PC-3 (cell line): ENCODE data around the gene DYDC2. TPM values are rescaled to one million over a fixed set of nuclear protein-coding genes. Genes with fewer than 3 reads are reported as not detected.

ENCODE experiments used
- ATAC-seq: fragments of 200-7000 bp; cut with Tn5 transposase; 2 replicates; pipeline ENCODE4 v1.9.1; 2020; ENCODE audit warnings: mild to moderate bottlenecking, moderate library complexity
- BruUV-seq: library from RNA; stranded (reverse); fragments of 400-500 nt; replicated peaks from 2 replicates; lab custom pipeline; 2021; lab: Mats Ljungman, UMichigan
- CTCF ChIA-PET: fragments of 300-600 bp; sonication (Branson Sonifier 250); formaldehyde crosslinking; loops from one replicate; lab custom pipeline; 2022; ENCODE audit warnings: antibody characterized with exemption; lab: Charles Lee
- POLR2A ChIA-PET: fragments of 300-600 bp; sonication (Branson Sonifier 250); formaldehyde crosslinking; loops from one replicate; lab custom pipeline; 2022; ENCODE audit warnings: antibody characterized with exemption; ENCODE audit not compliant: unreplicated experiment; lab: Charles Lee
- DNase-seq: peaks from one replicate; pipeline ENCODE4 v3.0.0-alpha.2; 2015
- H2AFZ ChIP-seq: fragments of 300-600 bp; sonication (generic); 2 replicates; pipeline ENCODE4 v1.6.0; 2016; ENCODE audit warnings: antibody characterized with exemption, low read length
- H3F3A ChIP-seq: fragments of 300-600 bp; sonication (generic); one replicate; pipeline ENCODE4 v1.6.0; 2017; ENCODE audit warnings: antibody characterized with exemption, low read length, control low read depth, mild to moderate bottlenecking; ENCODE audit not compliant: unreplicated experiment
- H3K27ac ChIP-seq: fragments of 300-600 bp; sonication (generic); 2 replicates; pipeline ENCODE4 v1.5.1; 2016; ENCODE audit warnings: mild to moderate bottlenecking, low read length
- H3K27me3 ChIP-seq: fragments of 300-600 bp; sonication (generic); 2 replicates; pipeline ENCODE4 v1.6.1; 2016; ENCODE audit warnings: low read length, mixed read lengths
- H3K36me3 ChIP-seq: fragments of 300-600 bp; sonication (generic); 2 replicates; pipeline ENCODE4 v1.6.1; 2016; ENCODE audit warnings: low read depth, mixed run types, low read length, mixed read lengths
- H3K4me1 ChIP-seq: fragments of 300-600 bp; sonication (generic); 2 replicates; pipeline ENCODE4 v1.5.1; 2016; ENCODE audit warnings: low read length; ENCODE audit not compliant: insufficient read depth
- H3K4me2 ChIP-seq: fragments of 300-600 bp; sonication (generic); 2 replicates; pipeline ENCODE4 v1.6.0; 2016; ENCODE audit warnings: low read length
- H3K4me3 ChIP-seq: fragments of 300-600 bp; sonication (generic); 2 replicates; pipeline ENCODE4 v1.5.1; 2016; ENCODE audit warnings: mild to moderate bottlenecking, low read length, mixed read lengths
- H3K79me2 ChIP-seq: fragments of 300-600 bp; sonication (generic); 2 replicates; pipeline ENCODE4 v1.6.1; 2017; ENCODE audit warnings: low read length, mixed read lengths
- H3K9ac ChIP-seq: fragments of 300-600 bp; sonication (generic); 2 replicates; pipeline ENCODE4 v1.6.0; 2016; ENCODE audit warnings: mild to moderate bottlenecking, low read length
- H3K9me2 ChIP-seq: fragments of 300-600 bp; sonication (generic); replicated peaks from 2 replicates; pipeline ENCODE4 v1.6.1; 2016; ENCODE audit warnings: mixed run types, low read length, mixed read lengths
- H3K9me3 ChIP-seq: fragments of 300-600 bp; sonication (generic); 2 replicates; pipeline ENCODE4 v1.6.1; 2016; ENCODE audit warnings: low read length, mixed read lengths
- H4K20me1 ChIP-seq: fragments of 300-600 bp; sonication (generic); 2 replicates; pipeline ENCODE4 v1.6.1; 2016; ENCODE audit warnings: low read length, mixed read lengths
- EZH2 ChIP-seq: fragments of 300-600 bp; sonication (generic); IDR thresholded peaks from one replicate; pipeline ENCODE4 v1.6.1; 2017; ENCODE audit warnings: antibody characterized with exemption, mild to moderate bottlenecking, low read length; ENCODE audit not compliant: unreplicated experiment
- EZH2phosphoT487 ChIP-seq: fragments of 300-600 bp; sonication (generic); IDR thresholded peaks from 2 replicates; pipeline ENCODE4 v1.6.1; 2018; ENCODE audit warnings: mild to moderate bottlenecking, antibody characterized with exemption, low read length, borderline replicate concordance
- intact Hi-C: fragments of 100-400 bp; cut with micrococcal nuclease; formaldehyde crosslinking; loops from 2 replicates; pipeline ENCODE4 v1.9.0; 2023
- total RNA-seq: library from RNA; depleted of rRNA; stranded (reverse); fragments of >200 nt; gene quantifications from 2 replicates; pipeline ENCODE4 v1.2.3, GENCODE V29; 2014
- TF ChIP-seq, protein P1 (sequence below): fragments of 300-600 bp; sonication (generic); conservative IDR thresholded peaks from 2 replicates; pipeline ENCODE4 v1.5.1; 2017; ENCODE audit warnings: antibody characterized with exemption, low read depth, mild to moderate bottlenecking, low read length

DYDC2 gene
- total RNA-seq, 1 experiment from 2014 or later, result not detected

DNA sequence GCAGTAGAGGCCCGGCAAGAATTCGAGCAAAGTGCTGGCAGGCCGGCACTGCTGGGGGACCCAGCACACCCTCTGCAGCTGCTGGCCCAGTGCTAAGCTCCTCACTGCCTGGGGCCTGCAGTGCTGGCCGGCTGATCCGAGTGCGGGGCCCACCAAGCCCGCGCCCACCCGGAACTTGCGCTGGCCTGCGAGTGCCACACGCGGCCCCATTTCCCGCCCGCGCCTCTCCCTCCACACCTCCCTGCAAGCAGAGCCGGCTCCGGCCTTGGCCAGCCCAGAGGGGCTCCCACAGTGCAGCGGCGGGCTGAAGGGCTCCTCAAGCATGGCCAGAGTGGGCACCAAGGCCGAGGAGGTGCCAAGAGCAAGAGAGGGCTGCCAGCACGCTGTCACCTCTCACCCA is 3.1 kb downstream of the DYDC2 start:
- Histone ChIP-seq H2AFZ (no peak overlapping the region), H3K4me2 (no peak overlapping the region), H3K4me1 (no peaks in the 10 kb centered on the region), H3K27ac (no peak overlapping the region), H3K36me3 (no peaks in the 10 kb centered on the region), H3K9me2 (no peaks in the 10 kb centered on the region), H3F3A (no peaks in the 10 kb centered on the region), H4K20me1 (no peaks in the 10 kb centered on the region), H3K9ac (no peak overlapping the region), H3K4me3 (no peak overlapping the region), H3K79me2 (no peaks in the 10 kb centered on the region), H3K9me3 (no peaks in the 10 kb centered on the region), H3K27me3 (no peaks in the 10 kb centered on the region)
- POLR2A ChIA-PET, result no interaction called here
- ATAC-seq (no peak), DNase-seq (no peak)
- BruUV-seq, result no TSS peak
- intact Hi-C loops, result no loop called here
- TF ChIP-seq, protein P1, sequence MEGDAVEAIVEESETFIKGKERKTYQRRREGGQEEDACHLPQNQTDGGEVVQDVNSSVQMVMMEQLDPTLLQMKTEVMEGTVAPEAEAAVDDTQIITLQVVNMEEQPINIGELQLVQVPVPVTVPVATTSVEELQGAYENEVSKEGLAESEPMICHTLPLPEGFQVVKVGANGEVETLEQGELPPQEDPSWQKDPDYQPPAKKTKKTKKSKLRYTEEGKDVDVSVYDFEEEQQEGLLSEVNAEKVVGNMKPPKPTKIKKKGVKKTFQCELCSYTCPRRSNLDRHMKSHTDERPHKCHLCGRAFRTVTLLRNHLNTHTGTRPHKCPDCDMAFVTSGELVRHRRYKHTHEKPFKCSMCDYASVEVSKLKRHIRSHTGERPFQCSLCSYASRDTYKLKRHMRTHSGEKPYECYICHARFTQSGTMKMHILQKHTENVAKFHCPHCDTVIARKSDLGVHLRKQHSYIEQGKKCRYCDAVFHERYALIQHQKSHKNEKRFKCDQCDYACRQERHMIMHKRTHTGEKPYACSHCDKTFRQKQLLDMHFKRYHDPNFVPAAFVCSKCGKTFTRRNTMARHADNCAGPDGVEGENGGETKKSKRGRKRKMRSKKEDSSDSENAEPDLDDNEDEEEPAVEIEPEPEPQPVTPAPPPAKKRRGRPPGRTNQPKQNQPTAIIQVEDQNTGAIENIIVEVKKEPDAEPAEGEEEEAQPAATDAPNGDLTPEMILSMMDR, result no peak
- TF ChIP-seq EZH2phosphoT487, result no peak
- no peak for TF ChIP-seq EZH2
- CTCF ChIA-PET, result no interaction called here

DNA sequence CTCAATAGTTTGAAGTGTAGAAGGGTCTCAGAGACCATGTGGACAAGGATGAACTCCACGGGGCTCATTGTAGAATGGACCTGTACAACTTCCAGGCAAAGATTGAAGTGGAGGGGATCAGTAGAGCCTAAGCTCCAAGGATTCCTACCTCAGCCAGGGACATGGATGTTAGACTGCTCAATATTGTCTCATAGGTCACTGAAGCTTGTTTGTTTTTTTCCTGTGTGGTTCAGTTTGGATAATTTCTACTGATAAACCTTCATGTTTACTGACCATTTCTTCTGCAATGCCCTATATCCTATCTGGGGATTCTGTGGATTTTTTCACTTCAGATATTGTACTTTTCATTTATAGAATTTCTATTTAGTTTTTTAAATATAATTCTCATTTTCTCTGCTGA is 8.9 kb downstream of the DYDC2 start:
- BruUV-seq, result no TSS peak
- Histone ChIP-seq H2AFZ (no peak overlapping the region), H3K4me2 (no peak overlapping the region), H3K36me3 (no peaks in the 10 kb centered on the region), H4K20me1 (no peaks in the 10 kb centered on the region), H3K27me3 (no peaks in the 10 kb centered on the region), H3K9ac (no peak overlapping the region), H3K79me2 (no peaks in the 10 kb centered on the region), H3K4me1 (no peaks in the 10 kb centered on the region), H3K9me3 (no peaks in the 10 kb centered on the region), H3K9me2 (no peaks in the 10 kb centered on the region), H3K27ac (no peak overlapping the region), H3F3A (no peaks in the 10 kb centered on the region), H3K4me3 (no peak overlapping the region)
- intact Hi-C loops, result no loop called here
- ATAC-seq (no peak), DNase-seq (no peak)
- no peak for TF ChIP-seq EZH2phosphoT487
- TF ChIP-seq, protein P1, result no peak
- TF ChIP-seq EZH2, result no peak
- POLR2A ChIA-PET, result no interaction called here
- CTCF ChIA-PET, result no interaction called here

- no TSS peak for BruUV-seq
- H2AFZ ChIP-seq, result no peak overlapping the region
- no peaks in the 10 kb centered on the region for H3K9me3 ChIP-seq
- no peaks in the 10 kb centered on the region for H3K36me3 ChIP-seq
- ChIA-PET CTCF (no interaction called here), POLR2A (no interaction called here)
- H4K20me1 ChIP-seq, result no peaks in the 10 kb centered on the region
- H3K27ac ChIP-seq, result no peak overlapping the region
- no peak overlapping the region for H3K9ac ChIP-seq
- H3K4me1 ChIP-seq, result no peaks in the 10 kb centered on the region
- DNase-seq (no peak), ATAC-seq (no peak)
- TF ChIP-seq, protein P1, result no peak
- no peak for TF ChIP-seq EZH2phosphoT487
- TF ChIP-seq EZH2, result no peak
- H3K27me3 ChIP-seq, result no peaks in the 10 kb centered on the region
- no peak overlapping the region for H3K4me2 ChIP-seq
- intact Hi-C loops, result no loop called here
- H3K79me2 ChIP-seq, result no peaks in the 10 kb centered on the region
- H3K4me3 ChIP-seq, result no peak overlapping the region
- H3F3A ChIP-seq, result no peaks in the 10 kb centered on the region
- no peaks in the 10 kb centered on the region for H3K9me2 ChIP-seq
Measured at GRCh38 chr10:80371467-80371866, 14.9 kb downstream of the DYDC2 start.
